Omental fat pad (tissue), 4 donors: ENCODE results near the gene GRB10. TPM values are rescaled to one million over a fixed set of nuclear protein-coding genes. Genes with fewer than 3 reads are reported as not detected.

Experiments
- ATAC-seq: fragments of 150-250 bp; one replicate; pipeline ENCODE4 v1.9.1; 2016; ENCODE audit warnings: mild to moderate bottlenecking, moderate library complexity; ENCODE audit not compliant: low FRiP score
- DNase-seq: peaks from one replicate; pipeline ENCODE4 v3.0.0-alpha.2; 2019; ENCODE audit warnings: low spot score
- CTCF ChIP-seq, 3 donors: fragments of 450-650 bp; IDR thresholded peaks; one replicate each; pipeline ENCODE4 v1.5.1; 2016 to 2017; ENCODE audit warnings: antibody characterized with exemption in 3 of 3, mild to moderate bottlenecking in 3 of 3, moderate library complexity in 2 of 3
- total RNA-seq, 4 donors: library from RNA; depleted of rRNA; stranded (reverse); fragments of >200 nt; gene quantifications; one replicate each; pipeline ENCODE4 v1.1.0, GENCODE V29; 2016

The GRB10 gene
- total RNA-seq, 4 donors from 2014 or later = 64.6 to 100 (median 75.3) TPM

GRCh38 chr7:50651271-50651989 lies 131.3 kb downstream of the GRB10 start:
- DNase-seq (no peak), ATAC-seq (no peak)
- TF ChIP-seq CTCF (IDR thresholded peaks at IDR 0.05) = no peak

GRCh38 chr7:50650057-50650664 lies 132.5 kb downstream of the GRB10 start:
- DNase-seq (no peak), ATAC-seq (no peak)
- no peak for TF ChIP-seq CTCF (IDR thresholded peaks at IDR 0.05)

GRCh38 chr7:50649259-50649885 lies 133.3 kb downstream of the GRB10 start:
- DNase-seq = no peak
- no peak for TF ChIP-seq CTCF (IDR thresholded peaks at IDR 0.05)
- no peak for ATAC-seq

GRCh38 chr7:50648570-50649169 lies 134.0 kb downstream of the GRB10 start:
- DNase-seq (no peak), ATAC-seq (no peak)
- TF ChIP-seq CTCF (IDR thresholded peaks at IDR 0.05) = no peak

- ATAC-seq (no peak), DNase-seq (no peak)
- no peak for TF ChIP-seq CTCF (IDR thresholded peaks at IDR 0.05)
Observed at GRCh38 chr7:50648076-50648475, 134.6 kb downstream of the GRB10 start.

GRCh38 chr7:50647286-50647980 lies 135.3 kb downstream of the GRB10 start:
- TF ChIP-seq CTCF (IDR thresholded peaks at IDR 0.05) = no peak
- ATAC-seq (no peak), DNase-seq (no peak)
